ENCODE measurements around the gene PRKCA.

DNA sequence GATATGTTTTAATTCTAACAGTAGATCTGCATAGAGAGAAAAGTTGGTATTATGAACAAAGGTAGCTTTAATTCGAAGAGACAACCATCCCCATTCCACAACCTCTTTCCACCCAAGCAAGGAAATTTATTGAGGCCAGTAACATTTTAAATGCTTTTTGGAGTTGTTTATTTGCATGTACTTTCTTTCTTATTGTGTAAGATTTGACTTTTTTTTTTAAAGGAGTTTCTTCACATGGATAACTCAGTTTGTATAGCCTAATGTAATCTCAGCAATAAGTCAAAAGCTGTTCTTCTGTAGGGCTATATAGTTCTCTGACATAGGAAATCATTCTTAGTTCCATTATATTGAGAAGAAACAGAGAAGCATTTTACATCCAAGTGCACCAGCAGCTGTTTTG lies 163.3 kb downstream of the PRKCA start:
- TF ChIP-seq, protein P1, sequence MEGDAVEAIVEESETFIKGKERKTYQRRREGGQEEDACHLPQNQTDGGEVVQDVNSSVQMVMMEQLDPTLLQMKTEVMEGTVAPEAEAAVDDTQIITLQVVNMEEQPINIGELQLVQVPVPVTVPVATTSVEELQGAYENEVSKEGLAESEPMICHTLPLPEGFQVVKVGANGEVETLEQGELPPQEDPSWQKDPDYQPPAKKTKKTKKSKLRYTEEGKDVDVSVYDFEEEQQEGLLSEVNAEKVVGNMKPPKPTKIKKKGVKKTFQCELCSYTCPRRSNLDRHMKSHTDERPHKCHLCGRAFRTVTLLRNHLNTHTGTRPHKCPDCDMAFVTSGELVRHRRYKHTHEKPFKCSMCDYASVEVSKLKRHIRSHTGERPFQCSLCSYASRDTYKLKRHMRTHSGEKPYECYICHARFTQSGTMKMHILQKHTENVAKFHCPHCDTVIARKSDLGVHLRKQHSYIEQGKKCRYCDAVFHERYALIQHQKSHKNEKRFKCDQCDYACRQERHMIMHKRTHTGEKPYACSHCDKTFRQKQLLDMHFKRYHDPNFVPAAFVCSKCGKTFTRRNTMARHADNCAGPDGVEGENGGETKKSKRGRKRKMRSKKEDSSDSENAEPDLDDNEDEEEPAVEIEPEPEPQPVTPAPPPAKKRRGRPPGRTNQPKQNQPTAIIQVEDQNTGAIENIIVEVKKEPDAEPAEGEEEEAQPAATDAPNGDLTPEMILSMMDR (IDR thresholded peaks at IDR 0.05), result no peak
- TF ChIP-seq POLR2A (IDR thresholded peaks at IDR 0.05), result no peak
